ENCODE measurements around the gene GPANK1. TPM values are rescaled to one million over a fixed set of nuclear protein-coding genes. Genes with fewer than 3 reads are reported as not detected.

Gene GPANK1
- total RNA-seq, 2 experiments from 2014 or later: 9.8 to 11.0 TPM

- ChIA-PET POLR2A (no interaction called here), CTCF (no interaction called here)
- H3K4me1 ChIP-seq (ENCODE audit: insufficient read depth, low read length): no peaks in the 10 kb centered on the region
- Mint-ChIP-seq H3K9me3 (no peaks in the 10 kb centered on the region), H3K27me3 (no peaks in the 10 kb centered on the region), H3K27ac (no peak overlapping the region), H3K36me3 (ENCODE audit: low read depth) (peaks cover 84% of the 10 kb centered on the region), H3K4me1 (ENCODE audit: low read depth) (no peaks in the 10 kb centered on the region), H3K4me3 (no peak overlapping the region)
- intact Hi-C loops (cut with DNase I, micrococcal nuclease): no loop called here
- H3K36me3 ChIP-seq (ENCODE audit: insufficient read depth, low read length): peaks cover 86% of the 10 kb centered on the region
- no peak overlapping the region for H3K4me3 ChIP-seq (ENCODE audit: low read length)
- no peaks in the 10 kb centered on the region for H3K9me3 ChIP-seq (ENCODE audit: control insufficient read depth in 1 of 2, insufficient read depth in 1 of 2, low read length in 2 of 2)
- TF ChIP-seq, protein P1, sequence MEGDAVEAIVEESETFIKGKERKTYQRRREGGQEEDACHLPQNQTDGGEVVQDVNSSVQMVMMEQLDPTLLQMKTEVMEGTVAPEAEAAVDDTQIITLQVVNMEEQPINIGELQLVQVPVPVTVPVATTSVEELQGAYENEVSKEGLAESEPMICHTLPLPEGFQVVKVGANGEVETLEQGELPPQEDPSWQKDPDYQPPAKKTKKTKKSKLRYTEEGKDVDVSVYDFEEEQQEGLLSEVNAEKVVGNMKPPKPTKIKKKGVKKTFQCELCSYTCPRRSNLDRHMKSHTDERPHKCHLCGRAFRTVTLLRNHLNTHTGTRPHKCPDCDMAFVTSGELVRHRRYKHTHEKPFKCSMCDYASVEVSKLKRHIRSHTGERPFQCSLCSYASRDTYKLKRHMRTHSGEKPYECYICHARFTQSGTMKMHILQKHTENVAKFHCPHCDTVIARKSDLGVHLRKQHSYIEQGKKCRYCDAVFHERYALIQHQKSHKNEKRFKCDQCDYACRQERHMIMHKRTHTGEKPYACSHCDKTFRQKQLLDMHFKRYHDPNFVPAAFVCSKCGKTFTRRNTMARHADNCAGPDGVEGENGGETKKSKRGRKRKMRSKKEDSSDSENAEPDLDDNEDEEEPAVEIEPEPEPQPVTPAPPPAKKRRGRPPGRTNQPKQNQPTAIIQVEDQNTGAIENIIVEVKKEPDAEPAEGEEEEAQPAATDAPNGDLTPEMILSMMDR (IDR thresholded peaks at IDR 0.05): no peak
- ATAC-seq (ENCODE audit: poor library complexity) (no peak), DNase-seq (no peak)
- H3K27me3 ChIP-seq (ENCODE audit: control insufficient read depth in 1 of 2, insufficient read depth in 2 of 2, low read length in 2 of 2): no peaks in the 10 kb centered on the region
- no peak overlapping the region for H3K27ac ChIP-seq (ENCODE audit: low read depth in 1 of 2, low read length in 2 of 2)
Measured at GRCh38 chr6:31691564-31692108, 26.8 kb upstream of the GPANK1 start.

- H3K27ac Mint-ChIP-seq: no peak overlapping the region
- no peak overlapping the region for H3K4me3 ChIP-seq (ENCODE audit: low read length)
- intact Hi-C loops (cut with DNase I, micrococcal nuclease): no loop called here
Measured at GRCh38 chr6:31691078-31691463, 26.3 kb upstream of the GPANK1 start.

DNA sequence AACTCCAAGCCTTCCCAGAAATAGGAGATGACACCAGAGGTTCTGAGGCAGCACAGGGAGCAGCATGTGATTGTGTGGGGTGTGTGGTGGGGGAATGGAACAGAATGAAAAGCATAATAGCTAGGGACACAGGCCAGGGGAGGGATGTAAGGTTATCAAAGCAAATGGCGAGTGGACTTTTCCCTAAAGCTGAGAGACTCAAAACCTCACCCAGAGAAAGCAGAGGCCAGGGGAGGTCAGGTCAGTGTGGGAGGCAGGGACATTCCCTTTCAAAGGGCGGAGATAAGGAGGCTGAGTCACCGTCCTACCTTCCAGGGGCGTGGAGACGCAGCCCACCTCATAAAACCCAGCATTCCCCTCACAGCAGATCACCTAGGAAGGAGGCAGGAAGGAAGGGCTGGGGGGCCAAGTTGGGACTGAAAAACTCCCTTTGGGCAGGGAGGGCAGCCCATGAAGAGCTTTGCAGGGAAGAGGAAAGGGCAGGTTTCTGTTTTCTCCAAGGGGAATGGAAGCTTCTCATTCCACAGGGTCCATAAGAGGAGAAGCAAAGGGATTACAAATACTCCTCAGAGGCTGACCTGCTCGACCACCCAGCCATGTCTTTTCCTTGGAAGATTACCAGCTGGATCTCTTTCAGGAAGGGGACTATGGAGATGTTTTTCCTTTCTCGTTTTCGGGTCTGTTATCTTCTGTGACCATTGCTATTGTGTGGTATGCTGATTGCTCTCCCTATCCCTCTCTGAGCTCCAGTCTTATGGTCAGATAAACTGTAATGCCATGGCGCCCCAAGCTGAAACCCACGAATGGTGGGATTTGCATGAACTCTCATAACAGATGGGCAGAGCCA, 25.7 kb upstream of the GPANK1 start:
- Histone ChIP-seq H3K9me3 (ENCODE audit: control insufficient read depth in 1 of 2, insufficient read depth in 1 of 2, low read length in 2 of 2) (no peaks in the 10 kb centered on the region), H3K36me3 (ENCODE audit: insufficient read depth, low read length) (peaks cover 83% of the 10 kb centered on the region), H3K4me3 (ENCODE audit: low read length) (no peak overlapping the region), H3K27ac (ENCODE audit: low read depth in 1 of 2, low read length in 2 of 2) (no peak overlapping the region), H3K27me3 (ENCODE audit: control insufficient read depth in 1 of 2, insufficient read depth in 2 of 2, low read length in 2 of 2) (no peaks in the 10 kb centered on the region), H3K4me1 (ENCODE audit: insufficient read depth, low read length) (no peaks in the 10 kb centered on the region)
- Mint-ChIP-seq H3K4me1 (ENCODE audit: low read depth) (no peaks in the 10 kb centered on the region), H3K36me3 (ENCODE audit: low read depth) (peaks cover 88% of the 10 kb centered on the region), H3K27me3 (no peaks in the 10 kb centered on the region), H3K27ac (no peak overlapping the region), H3K4me3 (no peak overlapping the region), H3K9me3 (no peaks in the 10 kb centered on the region)
- ChIA-PET POLR2A (no interaction called here), CTCF (interaction anchor here (0.5 to 0.7 kb wide), 3 partner anchors 30 to 239 kb away, joined by 3 read pairs; partner anchors contain the start of gene C6orf47)
- TF ChIP-seq, protein P1 (IDR thresholded peaks at IDR 0.05): no peak
- DNase-seq (no peak), ATAC-seq (ENCODE audit: poor library complexity) (no peak)
- intact Hi-C loops (cut with DNase I, micrococcal nuclease): no loop called here

More at GRCh38 chr6:31691078-31691463, 26.3 kb upstream of the GPANK1 start:
- H3K9me3 ChIP-seq (ENCODE audit: control insufficient read depth in 1 of 2, insufficient read depth in 1 of 2, low read length in 2 of 2): no peaks in the 10 kb centered on the region
- H3K4me1 Mint-ChIP-seq (ENCODE audit: low read depth): no peaks in the 10 kb centered on the region
- DNase-seq: no peak
- TF ChIP-seq, protein P1 (IDR thresholded peaks at IDR 0.05): no peak
- H3K27ac ChIP-seq (ENCODE audit: low read depth in 1 of 2, low read length in 2 of 2): no peak overlapping the region
- no peaks in the 10 kb centered on the region for H3K27me3 ChIP-seq (ENCODE audit: control insufficient read depth in 1 of 2, insufficient read depth in 2 of 2, low read length in 2 of 2)
- peaks cover 84% of the 10 kb centered on the region for H3K36me3 Mint-ChIP-seq (ENCODE audit: low read depth)
- H3K4me1 ChIP-seq (ENCODE audit: insufficient read depth, low read length): no peaks in the 10 kb centered on the region
- no peak for ATAC-seq (ENCODE audit: poor library complexity)
- no peaks in the 10 kb centered on the region for H3K9me3 Mint-ChIP-seq
- POLR2A ChIA-PET: no interaction called here
- peaks cover 85% of the 10 kb centered on the region for H3K36me3 ChIP-seq (ENCODE audit: insufficient read depth, low read length)
- no peaks in the 10 kb centered on the region for H3K27me3 Mint-ChIP-seq
- CTCF ChIA-PET: interaction anchor here (0.7 kb wide), 1 partner anchor 38 kb away, joined by 3 read pairs; no protein-coding TSS in a partner anchor
- H3K4me3 Mint-ChIP-seq: no peak overlapping the region

Data from CD4-positive, alpha-beta T cell (primary cell).